CD4-positive, alpha-beta T cell treated with Interleukin-17A for 4 hours (primary cell): ENCODE data around the gene WNK2.

ENCODE experiments used
- DNase-seq: peaks from one replicate; pipeline ENCODE4 v3.0.0-alpha.2; 2020; ENCODE audit warnings: mixed read lengths

WNK2 gene

GRCh38 chr9:93297659-93298497 is 113.9 kb downstream of the WNK2 start:
- DNase-seq = no peak

GRCh38 chr9:93298498-93299417 is 114.8 kb downstream of the WNK2 start:
- no peak for DNase-seq

- no peak for DNase-seq
These were observed 115.7 kb downstream of the WNK2 start for GRCh38 chr9:93299418-93300174.

- DNase-seq = no peak
These were observed 116.2 kb downstream of the WNK2 start for GRCh38 chr9:93300175-93300572.

- DNase-seq = no peak
These were observed 116.7 kb downstream of the WNK2 start for GRCh38 chr9:93300585-93301081.

GRCh38 chr9:93301291-93301811 is 117.4 kb downstream of the WNK2 start:
- DNase-seq = no peak

GRCh38 chr9:93301911-93302541 is 118.1 kb downstream of the WNK2 start:
- DNase-seq = no peak

- DNase-seq = peak; percentile 76
These were observed 118.8 kb downstream of the WNK2 start for GRCh38 chr9:93302586-93303257.

- DNase-seq = no peak
These were observed 119.4 kb downstream of the WNK2 start for GRCh38 chr9:93303258-93303771.

- DNase-seq = no peak
These were observed 120.1 kb downstream of the WNK2 start for GRCh38 chr9:93303806-93304573.

- peak; percentile 25 for DNase-seq
These were observed 120.9 kb downstream of the WNK2 start for GRCh38 chr9:93304574-93305496.

GRCh38 chr9:93305497-93306020 is 121.6 kb downstream of the WNK2 start:
- no peak for DNase-seq

- no peak for DNase-seq
These were observed 122.1 kb downstream of the WNK2 start for GRCh38 chr9:93306081-93306480.

GRCh38 chr9:93306579-93307091 is 122.7 kb downstream of the WNK2 start:
- no peak for DNase-seq

GRCh38 chr9:93307468-93308157 is 123.7 kb downstream of the WNK2 start:
- no peak for DNase-seq

GRCh38 chr9:93308158-93308602 is 124.2 kb downstream of the WNK2 start:
- no peak for DNase-seq

- no peak for DNase-seq
These were observed 124.7 kb downstream of the WNK2 start for GRCh38 chr9:93308676-93309075.

- DNase-seq = no peak
These were observed 126.0 kb downstream of the WNK2 start for GRCh38 chr9:93309889-93310425.
